Suprapubic skin (tissue), 4 donors: ENCODE data around the gene RAB40B. TPM values are rescaled to one million over a fixed set of nuclear protein-coding genes. Genes with fewer than 3 reads are reported as not detected.
A peak's percentile ranks its signal among the peaks of the same experiment; 100 is the strongest.

Experiments
- DNase-seq, 2 donors: peaks; one replicate each; pipeline ENCODE4 v3.0.0-alpha.2; 2019; ENCODE audit warnings: low spot score in 2 of 2
- H3K27ac ChIP-seq: fragments of 200-600 bp; sonication (generic); one replicate; pipeline ENCODE4 v1.5.1; 2019
- H3K27me3 ChIP-seq: fragments of 200-600 bp; sonication (generic); one replicate; pipeline ENCODE4 v1.5.1; 2019
- H3K36me3 ChIP-seq: fragments of 200-600 bp; sonication (generic); one replicate; pipeline ENCODE4 v1.5.1; 2019
- H3K4me1 ChIP-seq: fragments of 200-600 bp; sonication (generic); one replicate; pipeline ENCODE4 v1.5.1; 2019
- H3K4me3 ChIP-seq: fragments of 200-600 bp; sonication (generic); one replicate; pipeline ENCODE4 v1.5.1; 2019; ENCODE audit warnings: mild to moderate bottlenecking
- H3K9me3 ChIP-seq: fragments of 200-600 bp; sonication (generic); one replicate; pipeline ENCODE4 v1.5.1; 2019
- EP300 ChIP-seq: sonication (generic); formaldehyde crosslinking; IDR thresholded peaks from one replicate; pipeline ENCODE4 v1.6.1; 2017; ENCODE audit warnings: antibody characterized with exemption
- POLR2A ChIP-seq, 2 donors: fragments of 450-650 bp; IDR thresholded peaks; one replicate each; pipeline ENCODE4 v1.6.1; 2017; ENCODE audit warnings: antibody characterized with exemption in 2 of 2, mild to moderate bottlenecking in 2 of 2, moderate library complexity in 2 of 2
- POLR2AphosphoS5 ChIP-seq, 3 donors: sonication (generic); formaldehyde crosslinking; IDR thresholded peaks; one replicate each; pipeline ENCODE4 v1.6.1; 2017; ENCODE audit warnings: antibody characterized with exemption in 3 of 3
- WGBS: methylation state at CpG from one replicate; pipeline ENCODE4 v1.1.5; 2018; 5-methylcytosine and 5-hydroxymethylcytosine counted together
- total RNA-seq, 4 donors: library from RNA; depleted of rRNA; stranded (reverse); fragments of >200 nt; gene quantifications; one replicate each; pipeline ENCODE4 v1.1.0, GENCODE V29; 2016
- TF ChIP-seq, protein P1 (sequence below), 2 donors: fragments of 200-600 bp in 1 of 2; fragments of 450-650 bp in 1 of 2; sonication (generic) in 1 of 2; IDR thresholded peaks; one replicate each; pipeline ENCODE4 v1.5.1; 2016 to 2019; ENCODE audit warnings: antibody characterized with exemption in 2 of 2, mild to moderate bottlenecking in 1 of 2, moderate library complexity in 1 of 2

The RAB40B gene
- total RNA-seq, 4 donors from 2014 or later, result 15.9 to 24.3 (median 21.6) TPM

DNA sequence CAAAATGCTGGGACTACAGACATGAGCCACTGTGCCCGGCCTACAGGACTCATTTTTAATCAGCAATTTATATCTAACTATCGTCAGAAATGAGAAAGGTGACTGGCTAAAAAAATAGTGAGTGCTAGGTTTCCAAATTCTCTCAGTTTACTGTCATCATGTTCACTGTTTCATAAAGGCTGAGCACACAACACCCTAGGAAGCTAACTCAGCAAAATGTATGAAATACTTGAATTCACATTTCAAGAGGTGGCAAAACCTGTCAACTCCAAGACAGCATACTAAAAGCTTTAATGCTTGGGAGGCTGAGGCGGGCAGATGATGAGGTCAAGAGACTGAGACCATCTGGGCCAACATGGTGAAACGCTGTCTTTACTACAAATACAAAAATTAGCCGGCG, 67.0 kb downstream of the RAB40B start:
- H3K36me3 ChIP-seq, result peaks cover 44% of the 10 kb centered on the region
- no peaks in the 10 kb centered on the region for H3K9me3 ChIP-seq
- peaks cover 15% of the 10 kb centered on the region for H3K4me1 ChIP-seq
- no peak for DNase-seq
- TF ChIP-seq, protein P1, sequence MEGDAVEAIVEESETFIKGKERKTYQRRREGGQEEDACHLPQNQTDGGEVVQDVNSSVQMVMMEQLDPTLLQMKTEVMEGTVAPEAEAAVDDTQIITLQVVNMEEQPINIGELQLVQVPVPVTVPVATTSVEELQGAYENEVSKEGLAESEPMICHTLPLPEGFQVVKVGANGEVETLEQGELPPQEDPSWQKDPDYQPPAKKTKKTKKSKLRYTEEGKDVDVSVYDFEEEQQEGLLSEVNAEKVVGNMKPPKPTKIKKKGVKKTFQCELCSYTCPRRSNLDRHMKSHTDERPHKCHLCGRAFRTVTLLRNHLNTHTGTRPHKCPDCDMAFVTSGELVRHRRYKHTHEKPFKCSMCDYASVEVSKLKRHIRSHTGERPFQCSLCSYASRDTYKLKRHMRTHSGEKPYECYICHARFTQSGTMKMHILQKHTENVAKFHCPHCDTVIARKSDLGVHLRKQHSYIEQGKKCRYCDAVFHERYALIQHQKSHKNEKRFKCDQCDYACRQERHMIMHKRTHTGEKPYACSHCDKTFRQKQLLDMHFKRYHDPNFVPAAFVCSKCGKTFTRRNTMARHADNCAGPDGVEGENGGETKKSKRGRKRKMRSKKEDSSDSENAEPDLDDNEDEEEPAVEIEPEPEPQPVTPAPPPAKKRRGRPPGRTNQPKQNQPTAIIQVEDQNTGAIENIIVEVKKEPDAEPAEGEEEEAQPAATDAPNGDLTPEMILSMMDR (IDR thresholded peaks at IDR 0.05), result no peak
- TF ChIP-seq POLR2A (IDR thresholded peaks at IDR 0.05) (no peak), EP300 (no peak), POLR2AphosphoS5 (IDR thresholded peaks at IDR 0.05) (no peak)
- no peak overlapping the region for H3K27ac ChIP-seq
- H3K4me3 ChIP-seq, result no peak overlapping the region
- H3K27me3 ChIP-seq, result no peaks in the 10 kb centered on the region
- WGBS, result 67% methylated on average over 6 of the region's 6 CpGs

DNA sequence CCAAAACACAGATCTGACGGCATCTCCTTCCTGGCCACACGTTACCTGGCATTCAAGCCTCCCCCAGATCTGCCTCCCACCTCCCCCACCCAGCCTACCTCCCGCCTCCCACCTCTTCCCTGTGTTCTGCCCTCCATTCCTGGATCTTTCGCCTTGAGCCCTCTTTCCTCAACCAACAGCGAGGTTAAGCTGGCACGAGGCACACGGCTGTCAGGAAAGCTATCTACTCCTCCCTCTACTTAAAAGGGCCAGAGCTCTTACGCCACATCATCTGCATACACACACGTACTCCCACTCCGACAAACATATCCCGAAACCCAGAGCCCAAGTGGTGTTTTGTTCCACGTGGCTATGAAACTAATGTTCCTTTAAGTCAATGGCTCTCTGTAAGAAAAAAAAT, 68.3 kb downstream of the RAB40B start:
- Histone ChIP-seq H3K9me3 (no peaks in the 10 kb centered on the region), H3K4me1 (peaks cover 15% of the 10 kb centered on the region), H3K36me3 (peaks cover 58% of the 10 kb centered on the region), H3K4me3 (no peak overlapping the region), H3K27ac (no peak overlapping the region), H3K27me3 (no peaks in the 10 kb centered on the region)
- WGBS, result 89% methylated on average over 12 of the region's 12 CpGs
- TF ChIP-seq EP300, result no peak
- TF ChIP-seq, protein P1 (IDR thresholded peaks at IDR 0.05), result no peak
- no peak for TF ChIP-seq POLR2AphosphoS5 (IDR thresholded peaks at IDR 0.05)
- no peak for TF ChIP-seq POLR2A (IDR thresholded peaks at IDR 0.05)
- DNase-seq, result no peak

DNA sequence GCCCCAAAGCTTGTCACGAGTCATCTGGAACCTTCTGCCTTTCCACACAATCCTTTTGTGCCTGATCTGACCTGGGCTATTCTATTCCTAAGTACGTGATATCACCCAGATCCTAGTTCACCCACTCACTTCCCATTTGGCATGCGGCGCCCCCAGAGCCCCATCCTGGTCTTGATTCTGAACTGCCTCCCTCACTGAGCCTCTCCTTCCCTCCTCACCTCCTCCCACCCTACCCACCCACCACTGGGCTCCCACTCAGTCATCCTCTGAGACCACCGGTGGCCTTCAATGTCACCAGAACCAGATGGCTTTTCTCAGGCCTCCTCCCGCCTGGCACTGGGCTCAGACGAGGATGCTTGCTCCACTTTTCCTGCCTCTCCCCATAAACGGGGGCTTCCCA, 68.8 kb downstream of the RAB40B start:
- no peaks in the 10 kb centered on the region for H3K27me3 ChIP-seq
- H3K36me3 ChIP-seq, result peaks cover 62% of the 10 kb centered on the region
- DNase-seq, result no peak
- H3K27ac ChIP-seq, result no peak overlapping the region
- peaks cover 15% of the 10 kb centered on the region for H3K4me1 ChIP-seq
- 87% methylated on average over 8 of the region's 8 CpGs for WGBS
- H3K9me3 ChIP-seq, result no peaks in the 10 kb centered on the region
- no peak overlapping the region for H3K4me3 ChIP-seq
- no peak for TF ChIP-seq POLR2A (IDR thresholded peaks at IDR 0.05)
- TF ChIP-seq, protein P1 (IDR thresholded peaks at IDR 0.05), result no peak
- TF ChIP-seq POLR2AphosphoS5 (IDR thresholded peaks at IDR 0.05), result no peak
- TF ChIP-seq EP300, result no peak

DNA sequence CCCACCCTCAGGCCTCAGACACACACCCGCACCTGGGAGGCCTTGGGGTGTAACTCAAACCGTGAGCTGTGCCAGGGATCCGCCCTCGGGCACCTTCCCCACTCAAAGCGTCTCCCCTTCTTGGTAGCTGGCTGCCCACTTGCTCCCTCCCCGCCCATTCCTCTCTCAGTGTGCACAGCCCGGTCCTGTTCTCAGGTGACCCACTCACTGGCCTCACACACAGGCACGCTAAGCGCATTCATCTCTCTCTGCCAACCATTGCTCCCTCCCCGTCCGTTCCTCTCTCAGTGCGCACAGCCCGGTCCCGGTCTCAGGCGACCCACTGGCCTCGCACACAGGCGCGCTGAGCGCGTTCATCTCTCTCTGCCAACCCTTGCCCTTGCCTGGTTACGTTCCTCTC, 71.1 kb downstream of the RAB40B start:
- no peak for DNase-seq
- 66% methylated on average over 21 of the region's 21 CpGs for WGBS
- peaks cover 15% of the 10 kb centered on the region for H3K4me1 ChIP-seq
- peaks cover 79% of the 10 kb centered on the region for H3K36me3 ChIP-seq
- peak overlapping the region; percentile 11 for H3K27ac ChIP-seq
- TF ChIP-seq POLR2AphosphoS5 (IDR thresholded peaks at IDR 0.05), result no peak
- TF ChIP-seq, protein P1 (IDR thresholded peaks at IDR 0.05), result no peak
- TF ChIP-seq EP300, result no peak
- no peak for TF ChIP-seq POLR2A (IDR thresholded peaks at IDR 0.05)
- H3K27me3 ChIP-seq, result no peaks in the 10 kb centered on the region
- no peaks in the 10 kb centered on the region for H3K9me3 ChIP-seq
- peak overlapping the region; percentile 19 for H3K4me3 ChIP-seq

DNA sequence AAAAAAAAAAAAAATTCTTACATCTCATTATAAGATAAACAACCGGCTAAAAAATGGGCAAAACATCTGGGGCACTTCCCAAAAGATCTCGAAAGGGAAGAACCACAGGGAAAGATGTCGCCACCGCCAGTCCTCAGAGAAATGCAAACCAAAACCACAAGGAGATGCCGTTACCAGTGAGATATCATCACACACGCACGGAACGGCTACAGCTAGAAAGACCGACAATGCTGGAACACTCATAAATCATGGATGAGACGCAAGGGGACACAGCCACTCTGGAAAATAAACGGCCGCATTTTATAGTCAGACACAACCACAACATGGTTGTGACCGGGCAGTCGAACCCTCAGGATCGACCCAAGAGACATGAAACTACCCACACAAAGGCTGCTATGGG, 74.8 kb downstream of the RAB40B start:
- Histone ChIP-seq H3K9me3 (no peaks in the 10 kb centered on the region), H3K27ac (no peak overlapping the region), H3K4me1 (peaks cover 15% of the 10 kb centered on the region), H3K4me3 (no peak overlapping the region), H3K36me3 (peaks cover 94% of the 10 kb centered on the region), H3K27me3 (no peaks in the 10 kb centered on the region)
- TF ChIP-seq EP300, result no peak
- no peak for TF ChIP-seq POLR2AphosphoS5 (IDR thresholded peaks at IDR 0.05)
- TF ChIP-seq POLR2A (IDR thresholded peaks at IDR 0.05), result no peak
- TF ChIP-seq, protein P1 (IDR thresholded peaks at IDR 0.05), result no peak
- no peak for DNase-seq
- 77% methylated on average over 15 of the region's 15 CpGs for WGBS
